H1 (cell line): ENCODE data around the gene NDUFS3. TPM values are rescaled to one million over a fixed set of nuclear protein-coding genes. Genes with fewer than 3 reads are reported as not detected.
"Not testable (repeated sequence)": the region's sequence is repeated elsewhere in the genome, so short reads cannot be mapped to it uniquely, and the experiment has no call there.

Experiments used
- CTCF ChIA-PET: fragments of 300-600 bp; sonication (Branson Sonifier 250); formaldehyde crosslinking; loops from one replicate; lab custom pipeline; 2021; ENCODE audit not compliant: partially characterized antibody; lab: Charles Lee
- POLR2A ChIA-PET: fragments of 300-600 bp; sonication (Branson Sonifier 250); formaldehyde crosslinking; loops from one replicate; lab custom pipeline; 2021; ENCODE audit warnings: inconsistent platforms; ENCODE audit not compliant: partially characterized antibody; lab: Charles Lee
- DNase-seq, 2 experiments: peaks; one replicate each; pipeline versions ENCODE4 v3.0.0 to v3.0.0-alpha.2; 2010 to 2022; ENCODE audit warnings: low spot score in 2 of 2, low read depth in 1 of 2, mixed read lengths in 1 of 2
- FAIRE-seq: peaks from 2 replicates; lab custom pipeline; 2011; peaks lifted over from hg19 to GRCh38; lab: Jason Lieb, UNC
- H2AFZ ChIP-seq: 2 replicates; pipeline ENCODE4 v1.8.1; 2012; ENCODE audit warnings: low read length, inconsistent platforms
- H2AK5ac ChIP-seq: 2 replicates; pipeline ENCODE4 v1.6.1; 2013; ENCODE audit warnings: low read depth, low read length
- H2BK120ac ChIP-seq: replicated peaks from 2 replicates; pipeline ENCODE3; 2013; ENCODE audit warnings: low read depth, low read length, inconsistent platforms
- H2BK12ac ChIP-seq: 2 replicates; pipeline ENCODE4 v1.6.1; 2013; ENCODE audit warnings: low read depth, low read length
- H2BK15ac ChIP-seq: 2 replicates; pipeline ENCODE4 v1.6.1; 2013; ENCODE audit warnings: low read length
- H2BK20ac ChIP-seq: 2 replicates; pipeline ENCODE4 v1.6.1; 2013; ENCODE audit warnings: low read length
- H2BK5ac ChIP-seq: 2 replicates; pipeline ENCODE4 v1.6.1; 2013; ENCODE audit warnings: low read depth, low read length
- H3K14ac ChIP-seq: 2 replicates; pipeline ENCODE4 v1.6.1; 2013; ENCODE audit warnings: inconsistent platforms; ENCODE audit not compliant: insufficient read length
- H3K18ac ChIP-seq: 2 replicates; pipeline ENCODE4 v1.6.1; 2013; ENCODE audit warnings: low read length; ENCODE audit errors: extremely low read depth
- H3K23ac ChIP-seq: 2 replicates; pipeline ENCODE4 v1.6.1; 2013; ENCODE audit warnings: inconsistent platforms; ENCODE audit not compliant: insufficient read length
- H3K23me2 ChIP-seq: 2 replicates; pipeline ENCODE4 v1.6.1; 2013; ENCODE audit warnings: low read depth, low read length
- H3K27ac ChIP-seq: 2 replicates; pipeline ENCODE4 v1.6.1; 2011; ENCODE audit warnings: low read depth, low read length, inconsistent platforms
- H3K27me3 ChIP-seq, 4 experiments: replicated peaks in 1 of 4; 1 replicate in 1 of 4; 2 replicates in 3 of 4; pipeline versions ENCODE4 v1.6.1 to v1.8.1; 2011 to 2013; ENCODE audit warnings: low read length in 3 of 4, mild to moderate bottlenecking in 3 of 4, inconsistent platforms in 2 of 4, mixed read lengths in 2 of 4, moderate library complexity in 1 of 4; ENCODE audit not compliant: control insufficient read depth in 3 of 4, insufficient read depth in 3 of 4; ENCODE audit errors: extremely low read depth in 1 of 4
- H3K36me3 ChIP-seq, 4 experiments: 2 replicates each; pipeline versions ENCODE4 v1.6.1 to v1.8.1; 2011 to 2013; ENCODE audit warnings: mild to moderate bottlenecking in 4 of 4, low read length in 3 of 4, moderate library complexity in 2 of 4, control low read depth in 1 of 4, inconsistent platforms in 1 of 4; ENCODE audit not compliant: insufficient read depth in 4 of 4, control insufficient read depth in 2 of 4
- H3K4ac ChIP-seq: replicated peaks from 2 replicates; pipeline ENCODE3; 2013; ENCODE audit warnings: low read length, low read depth, mixed read lengths, inconsistent platforms; ENCODE audit not compliant: insufficient read length
- H3K4me1 ChIP-seq, 4 experiments: replicated peaks in 1 of 4; 1 replicate in 1 of 4; 2 replicates in 3 of 4; pipeline versions ENCODE4 v1.6.1 to v1.8.1; 2011 to 2013; ENCODE audit warnings: low read length in 3 of 4, inconsistent platforms in 2 of 4, mixed read lengths in 1 of 4; ENCODE audit not compliant: insufficient read depth in 4 of 4, control insufficient read depth in 3 of 4
- H3K4me2 ChIP-seq, 2 experiments: 2 replicates each; pipeline versions ENCODE4 v1.6.1 to v1.8.1; 2011 to 2013; ENCODE audit warnings: low read depth in 2 of 2, low read length in 2 of 2, control low read depth in 1 of 2, inconsistent platforms in 1 of 2, mild to moderate bottlenecking in 1 of 2; ENCODE audit not compliant: insufficient read depth in 1 of 2
- H3K4me3 ChIP-seq, 4 experiments: fragments of 200-600, 300-600 bp in 1 of 4; sonication (generic), shearing (Covaris generic), sonication (Bioruptor Twin) in 1 of 4; 2 replicates each; pipeline versions ENCODE4 v1.5.1 to v1.8.1; 2011 to 2016; ENCODE audit warnings: low read length in 4 of 4, low read depth in 3 of 4, control low read depth in 2 of 4, inconsistent platforms in 2 of 4, mild to moderate bottlenecking in 2 of 4, mixed read lengths in 1 of 4, moderate library complexity in 1 of 4; ENCODE audit not compliant: insufficient read depth in 2 of 4; ENCODE audit errors: extremely low read depth in 1 of 4
- H3K56ac ChIP-seq: replicated peaks from 2 replicates; pipeline ENCODE3; 2013; ENCODE audit warnings: low read depth, mild to moderate bottlenecking, mixed read lengths, low read length, inconsistent platforms; ENCODE audit not compliant: insufficient read length
- H3K79me1 ChIP-seq: 2 replicates; pipeline ENCODE4 v1.6.1; 2013; ENCODE audit warnings: low read depth, low read length, control low read depth
- H3K79me2 ChIP-seq, 2 experiments: 2 replicates each; pipeline versions ENCODE4 v1.6.1 to v1.8.1; 2012 to 2013; ENCODE audit warnings: low read length in 2 of 2, mild to moderate bottlenecking in 2 of 2, inconsistent platforms in 1 of 2; ENCODE audit not compliant: insufficient read depth in 2 of 2, control insufficient read depth in 1 of 2
- H3K9ac ChIP-seq, 4 experiments: replicated peaks in 1 of 4; 1 replicate in 1 of 4; 2 replicates in 3 of 4; pipeline versions ENCODE4 v1.6.1 to v1.8.1; 2011 to 2013; ENCODE audit warnings: low read depth in 3 of 4, low read length in 3 of 4, control low read depth in 2 of 4, mild to moderate bottlenecking in 2 of 4, moderate library complexity in 2 of 4, inconsistent platforms in 1 of 4; ENCODE audit errors: extremely low read depth in 1 of 4
- H3K9me3 ChIP-seq, 2 experiments: 2 replicates each; pipeline versions ENCODE4 v1.6.1 to v1.8.1; 2012 to 2013; ENCODE audit warnings: mild to moderate bottlenecking in 2 of 2, moderate library complexity in 2 of 2, control low read depth in 1 of 2, inconsistent platforms in 1 of 2, low read depth in 1 of 2, low read length in 1 of 2, mixed read lengths in 1 of 2; ENCODE audit not compliant: insufficient read depth in 2 of 2
- H4K20me1 ChIP-seq, 2 experiments: replicated peaks in 1 of 2; 2 replicates each; pipeline versions ENCODE3 to v1.8.1; 2011 to 2013; ENCODE audit warnings: inconsistent platforms in 2 of 2, low read length in 2 of 2, mild to moderate bottlenecking in 1 of 2; ENCODE audit not compliant: insufficient read depth in 2 of 2, control insufficient read depth in 1 of 2
- H4K5ac ChIP-seq: 2 replicates; pipeline ENCODE4 v1.6.1; 2013; ENCODE audit warnings: low read length, low read depth, mixed read lengths, inconsistent platforms; ENCODE audit not compliant: insufficient read length
- H4K8ac ChIP-seq: 2 replicates; pipeline ENCODE4 v1.8.0; 2013; ENCODE audit warnings: mild to moderate bottlenecking, moderate library complexity, low read length, inconsistent platforms; ENCODE audit not compliant: insufficient read depth; ENCODE audit errors: extremely low read depth
- H4K91ac ChIP-seq: replicated peaks from 2 replicates; pipeline ENCODE3; 2013; ENCODE audit warnings: low read length, mixed read lengths, inconsistent platforms; ENCODE audit not compliant: insufficient read length
- WGBS, 2 experiments: shearing (Covaris generic) in 1 of 2; methylation state at CpG; one replicate each; pipeline versions ENCODE4 v1.1.6 to v1.1.7; 2013 to 2015; ENCODE audit warnings: low lambda C conversion rate in 2 of 2, mixed read lengths in 2 of 2, inconsistent platforms in 1 of 2, low coverage in 1 of 2, missing lambda C conversion rate in 1 of 2; ENCODE audit not compliant: insufficient replicate concordance in 2 of 2, insufficient coverage in 1 of 2, insufficient read length in 1 of 2; ENCODE audit errors: extremely low coverage in 1 of 2, missing lambda C conversion rate in 1 of 2; 5-methylcytosine and 5-hydroxymethylcytosine counted together
- polyA plus RNA-seq, 7 experiments: library from polyadenylated mRNA; depleted of rRNA in 3 of 7; stranded (reverse) in 5 of 7; unstranded in 2 of 7; fragments of >200 nt in 5 of 7; fragments of 200-250 nt in 2 of 7; gene quantifications; 1 replicate in 5 of 7; 2 replicates in 1 of 7; 4 replicates in 1 of 7; pipeline versions ENCODE4 v1.2.1 to v1.2.3, GENCODE V29; 2011 to 2013; ENCODE audit warnings: missing spikeins in 2 of 7, mixed read lengths in 2 of 7
- total RNA-seq: library from RNA; stranded (reverse); fragmentation: NEBNext Ultra II Directional; extraction: Animal tissue kit (Norgen Biotek cat#: 25700); gene quantifications from 2 replicates; pipeline ENCODE4 v1.2.1, GENCODE V29; 2021

The NDUFS3 gene
- total and polyA plus RNA-seq, 2 of the 8 experiments (the other 6 are each of a cell fraction or from before 2014, with no cell fraction given), result 135 to 241 TPM

- FAIRE-seq, result not testable (repeated sequence)
Observed at GRCh38 chr11:47564366-47564765, 14.5 kb upstream of the NDUFS3 start.

More at GRCh38 chr11:47564366-47564765, 14.5 kb upstream of the NDUFS3 start:
- H3K23ac ChIP-seq, H3K4ac ChIP-seq, H3K9me3 ChIP-seq, H4K5ac ChIP-seq, H4K20me1 ChIP-seq, H3K9ac ChIP-seq, H3K79me1 ChIP-seq, H3K27ac ChIP-seq, H3K23me2 ChIP-seq, H2BK15ac ChIP-seq, H2AK5ac ChIP-seq, H3K27me3 ChIP-seq, H3K4me1 ChIP-seq, H3K18ac ChIP-seq, H2BK120ac ChIP-seq, H2BK5ac ChIP-seq, H3K14ac ChIP-seq, H3K56ac ChIP-seq, H2BK20ac ChIP-seq, H3K36me3 ChIP-seq, H2AFZ ChIP-seq, DNase-seq, H4K8ac ChIP-seq, H4K91ac ChIP-seq, H2BK12ac ChIP-seq: not testable (repeated sequence)
- Histone ChIP-seq H3K4me2 (peak overlapping the region in 1 of 2 experiments; percentile 60; a peak in 1 of 4 replicates), H3K79me2 (peaks cover 0 to 13% of the 10 kb centered on the region in 2 experiments; a peak in 2 of 4 replicates), H3K4me3 (peak overlapping the region in 1 of 4 experiments; percentile 96; a peak in 1 of 8 replicates)
- CTCF ChIA-PET, result interaction anchor here (0.6 to 1.7 kb wide), 6 partner anchors 12 to 222 kb away, joined by 3 to 6 read pairs (median 3); partner anchors contain the start of genes KBTBD4 and NDUFS3
- POLR2A ChIA-PET, result interaction anchor here (0.6 to 6.6 kb wide), 15 partner anchors 9 to 154 kb away, joined by 3 to 83 read pairs (median 5); partner anchors contain the start of genes C1QTNF4, CELF1, KBTBD4 and NDUFS3
- WGBS, 2 experiments, result 92% methylated on average over 10 of the region's 10 CpGs; no CpG with 5 or more reads in 1 of the 2 experiments
